ENCODE results near the gene ZNF296.
A peak's percentile ranks its signal among the peaks of the same experiment; 100 is the strongest.

ZNF296 gene

GRCh38 chr19:45045671-45046353 is 30.5 kb downstream of the ZNF296 start:
- Histone ChIP-seq H3K4me1 (ENCODE audit: control insufficient read depth, insufficient read depth, low read length) (no peaks in the 10 kb centered on the region), H3K27ac (ENCODE audit: low read length) (no peak overlapping the region), H3K9me3 (ENCODE audit: control insufficient read depth, insufficient read depth, low read length) (no peaks in the 10 kb centered on the region), H3K36me3 (ENCODE audit: control insufficient read depth, insufficient read depth, low read length) (peaks cover 18% of the 10 kb centered on the region), H3K27me3 (ENCODE audit: control insufficient read depth, insufficient read depth, low read length) (no peaks in the 10 kb centered on the region), H3K4me3 (ENCODE audit: low read length) (no peak overlapping the region)
- WGBS (ENCODE audit: insufficient coverage, insufficient read length): no CpG with 5 or more reads among the region's 14 CpGs
- DNase-seq (ENCODE audit: low read depth, low spot score): no peak

- no peaks in the 10 kb centered on the region for H3K4me1 ChIP-seq (ENCODE audit: control insufficient read depth, insufficient read depth, low read length)
- no CpG with 5 or more reads among the region's 6 CpGs for WGBS (ENCODE audit: insufficient coverage, insufficient read length)
- H3K36me3 ChIP-seq (ENCODE audit: control insufficient read depth, insufficient read depth, low read length): peaks cover 18% of the 10 kb centered on the region
- no peaks in the 10 kb centered on the region for H3K27me3 ChIP-seq (ENCODE audit: control insufficient read depth, insufficient read depth, low read length)
- DNase-seq (ENCODE audit: low read depth, low spot score): no peak
- H3K9me3 ChIP-seq (ENCODE audit: control insufficient read depth, insufficient read depth, low read length): no peaks in the 10 kb centered on the region
- no peak overlapping the region for H3K27ac ChIP-seq (ENCODE audit: low read length)
- no peak overlapping the region for H3K4me3 ChIP-seq (ENCODE audit: low read length)
Observed at GRCh38 chr19:45041125-45041524, 35.2 kb downstream of the ZNF296 start.

- Histone ChIP-seq H3K4me3 (ENCODE audit: low read length) (no peak overlapping the region), H3K36me3 (ENCODE audit: control insufficient read depth, insufficient read depth, low read length) (peaks cover 15% of the 10 kb centered on the region), H3K9me3 (ENCODE audit: control insufficient read depth, insufficient read depth, low read length) (no peaks in the 10 kb centered on the region), H3K4me1 (ENCODE audit: control insufficient read depth, insufficient read depth, low read length) (no peaks in the 10 kb centered on the region), H3K27me3 (ENCODE audit: control insufficient read depth, insufficient read depth, low read length) (no peaks in the 10 kb centered on the region), H3K27ac (ENCODE audit: low read length) (no peak overlapping the region)
- 100% methylated on average over 7 of the region's 19 CpGs for WGBS (ENCODE audit: insufficient coverage, insufficient read length)
- no peak for DNase-seq (ENCODE audit: low read depth, low spot score)
Observed at GRCh38 chr19:45040059-45040771, 36.1 kb downstream of the ZNF296 start.

GRCh38 chr19:45038931-45039893 is 37.1 kb downstream of the ZNF296 start, which contains the start of gene CLASRP:
Gene CLASRP (plus strand): TSS chr19:45039045. CDS start chr19:45040213, 1,168 bp downstream.
- Histone ChIP-seq H3K27me3 (ENCODE audit: control insufficient read depth, insufficient read depth, low read length) (no peaks in the 10 kb centered on the region), H3K4me1 (ENCODE audit: control insufficient read depth, insufficient read depth, low read length) (no peaks in the 10 kb centered on the region), H3K4me3 (ENCODE audit: low read length) (peak within 1 kb of the TSS; percentile 100), H3K36me3 (ENCODE audit: control insufficient read depth, insufficient read depth, low read length) (peaks cover 9% of the 10 kb centered on the region), H3K27ac (ENCODE audit: low read length) (no peak within 1 kb of the TSS), H3K9me3 (ENCODE audit: control insufficient read depth, insufficient read depth, low read length) (no peaks in the 10 kb centered on the region)
- no CpG with 5 or more reads among the region's 62 CpGs for WGBS (ENCODE audit: insufficient coverage, insufficient read length)
- peak; percentile 50 for DNase-seq (ENCODE audit: low read depth, low spot score)

- H3K4me3 ChIP-seq (ENCODE audit: low read length): no peak overlapping the region
- H3K36me3 ChIP-seq (ENCODE audit: control insufficient read depth, insufficient read depth, low read length): peaks cover 10% of the 10 kb centered on the region
- H3K27ac ChIP-seq (ENCODE audit: low read length): no peak overlapping the region
- no CpG with 5 or more reads among the region's 37 CpGs for WGBS (ENCODE audit: insufficient coverage, insufficient read length)
- H3K9me3 ChIP-seq (ENCODE audit: control insufficient read depth, insufficient read depth, low read length): no peaks in the 10 kb centered on the region
- no peak for DNase-seq (ENCODE audit: low read depth, low spot score)
- H3K27me3 ChIP-seq (ENCODE audit: control insufficient read depth, insufficient read depth, low read length): no peaks in the 10 kb centered on the region
- no peaks in the 10 kb centered on the region for H3K4me1 ChIP-seq (ENCODE audit: control insufficient read depth, insufficient read depth, low read length)
Observed at GRCh38 chr19:45037393-45038169, 38.7 kb downstream of the ZNF296 start.

GRCh38 chr19:45035755-45036154 is 40.5 kb downstream of the ZNF296 start:
- no peak overlapping the region for H3K4me3 ChIP-seq (ENCODE audit: low read length)
- no CpG with 5 or more reads among the region's 6 CpGs for WGBS (ENCODE audit: insufficient coverage, insufficient read length)
- no peak for DNase-seq (ENCODE audit: low read depth, low spot score)
- no peaks in the 10 kb centered on the region for H3K9me3 ChIP-seq (ENCODE audit: control insufficient read depth, insufficient read depth, low read length)
- H3K27ac ChIP-seq (ENCODE audit: low read length): no peak overlapping the region
- H3K36me3 ChIP-seq (ENCODE audit: control insufficient read depth, insufficient read depth, low read length): peaks cover 4% of the 10 kb centered on the region; the same call in 1 of the 2 replicates
- no peaks in the 10 kb centered on the region for H3K27me3 ChIP-seq (ENCODE audit: control insufficient read depth, insufficient read depth, low read length)
- H3K4me1 ChIP-seq (ENCODE audit: control insufficient read depth, insufficient read depth, low read length): no peaks in the 10 kb centered on the region

GRCh38 chr19:45032421-45032820 is 43.9 kb downstream of the ZNF296 start:
- no peak for DNase-seq (ENCODE audit: low read depth, low spot score)
- H3K27ac ChIP-seq (ENCODE audit: low read length): no peak overlapping the region
- H3K27me3 ChIP-seq (ENCODE audit: control insufficient read depth, insufficient read depth, low read length): no peaks in the 10 kb centered on the region
- H3K9me3 ChIP-seq (ENCODE audit: control insufficient read depth, insufficient read depth, low read length): no peaks in the 10 kb centered on the region
- no peaks in the 10 kb centered on the region for H3K4me1 ChIP-seq (ENCODE audit: control insufficient read depth, insufficient read depth, low read length)
- H3K36me3 ChIP-seq (ENCODE audit: control insufficient read depth, insufficient read depth, low read length): peaks cover 4% of the 10 kb centered on the region; the same call in 1 of the 2 replicates
- H3K4me3 ChIP-seq (ENCODE audit: low read length): no peak overlapping the region
- no CpG with 5 or more reads among the region's 18 CpGs for WGBS (ENCODE audit: insufficient coverage, insufficient read length)

- no CpG with 5 or more reads among the region's 6 CpGs for WGBS (ENCODE audit: insufficient coverage, insufficient read length)
Observed at GRCh38 chr19:45030825-45031224, 45.5 kb downstream of the ZNF296 start.

GRCh38 chr19:45027371-45027770 is 48.9 kb downstream of the ZNF296 start:
- H3K27me3 ChIP-seq (ENCODE audit: control insufficient read depth, insufficient read depth, low read length): no peaks in the 10 kb centered on the region
- H3K27ac ChIP-seq (ENCODE audit: low read length): no peak overlapping the region
- no peaks in the 10 kb centered on the region for H3K9me3 ChIP-seq (ENCODE audit: control insufficient read depth, insufficient read depth, low read length)
- no CpG with 5 or more reads among the region's 2 CpGs for WGBS (ENCODE audit: insufficient coverage, insufficient read length)
- no peaks in the 10 kb centered on the region for H3K36me3 ChIP-seq (ENCODE audit: control insufficient read depth, insufficient read depth, low read length)
- no peak overlapping the region for H3K4me3 ChIP-seq (ENCODE audit: low read length)
- no peak for DNase-seq (ENCODE audit: low read depth, low spot score)
- H3K4me1 ChIP-seq (ENCODE audit: control insufficient read depth, insufficient read depth, low read length): no peaks in the 10 kb centered on the region

More at GRCh38 chr19:45030825-45031224, 45.5 kb downstream of the ZNF296 start:
- no peak overlapping the region for H3K27ac ChIP-seq (ENCODE audit: low read length)
- no peaks in the 10 kb centered on the region for H3K4me1 ChIP-seq (ENCODE audit: control insufficient read depth, insufficient read depth, low read length)
- H3K9me3 ChIP-seq (ENCODE audit: control insufficient read depth, insufficient read depth, low read length): no peaks in the 10 kb centered on the region
- no peak overlapping the region for H3K4me3 ChIP-seq (ENCODE audit: low read length)
- H3K36me3 ChIP-seq (ENCODE audit: control insufficient read depth, insufficient read depth, low read length): peaks cover 4% of the 10 kb centered on the region; the same call in 1 of the 2 replicates
- no peaks in the 10 kb centered on the region for H3K27me3 ChIP-seq (ENCODE audit: control insufficient read depth, insufficient read depth, low read length)
- no peak for DNase-seq (ENCODE audit: low read depth, low spot score)

All from iPS DF 6.9 (cell line).